Mucosa of gallbladder (tissue), 1 donor: Measurements from ENCODE around the gene PIGN. TPM values are rescaled to one million over a fixed set of nuclear protein-coding genes. Genes with fewer than 3 reads are reported as not detected.

Experiments used
- DNase-seq: peaks from one replicate; pipeline ENCODE4 v3.0.0-alpha.2; 2020; ENCODE audit warnings: low spot score
- total RNA-seq: library from RNA; stranded (reverse); gene quantifications from one replicate; pipeline ENCODE4 v1.2.1, GENCODE V29; 2021
- donor health status: DM: no; HTN: no; CAD: no.

The PIGN gene
- total RNA-seq, 1 donor from 2014 or later, result 24.2 TPM

- DNase-seq, result no peak
Measured at GRCh38 chr18:62107881-62108280, 79.0 kb downstream of the PIGN start.

- no peak for DNase-seq
Measured at GRCh38 chr18:62106271-62106670, 80.6 kb downstream of the PIGN start.

- no peak for DNase-seq
Measured at GRCh38 chr18:62105376-62105775, 81.5 kb downstream of the PIGN start.

DNA sequence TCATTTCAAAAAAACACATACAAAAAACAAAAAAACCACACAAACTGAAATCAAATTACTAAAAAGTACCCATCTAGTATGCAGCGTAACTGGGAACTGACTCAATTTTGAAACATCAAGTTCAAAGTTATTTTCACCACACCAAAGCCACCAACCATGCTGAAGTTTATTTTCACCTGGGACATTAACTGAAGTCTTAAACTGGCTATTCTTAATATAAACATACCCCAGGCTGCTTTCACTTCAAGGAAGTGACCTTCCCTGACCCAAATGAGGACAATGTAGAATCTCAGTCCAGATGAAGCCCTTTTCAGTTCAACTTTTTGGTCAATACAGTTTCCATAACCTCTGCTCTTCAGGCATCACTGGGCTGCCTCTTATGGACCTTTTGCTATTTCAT is 84.6 kb downstream of the PIGN start:
- no peak for DNase-seq

- no peak for DNase-seq
Measured at GRCh38 chr18:62101321-62101721, 85.5 kb downstream of the PIGN start.

DNA sequence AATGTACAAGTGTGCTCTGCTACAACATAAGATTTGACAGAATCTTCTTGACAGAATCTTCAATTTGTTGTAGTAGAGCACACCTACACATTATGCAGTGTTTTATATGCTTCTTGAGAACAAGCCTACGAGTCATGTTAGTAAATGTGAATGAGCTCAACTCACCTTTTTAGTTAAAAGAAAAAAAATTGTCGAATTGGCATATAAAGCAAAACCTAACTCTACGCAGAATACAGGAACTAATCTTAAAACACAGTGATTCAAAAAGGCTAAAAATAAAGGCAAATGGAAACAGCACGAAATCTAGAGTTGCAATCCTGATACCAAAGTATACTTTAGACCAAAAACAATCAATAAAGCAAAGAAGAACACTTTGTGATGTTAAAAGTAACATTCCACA is 87.9 kb downstream of the PIGN start:
- DNase-seq, result no peak

GRCh38 chr18:62097698-62098097 is 89.2 kb downstream of the PIGN start:
- no peak for DNase-seq

- DNase-seq, result no peak
Measured at GRCh38 chr18:62091487-62092120, 95.3 kb downstream of the PIGN start.

GRCh38 chr18:62089174-62089573 is 97.7 kb downstream of the PIGN start:
- DNase-seq, result no peak

- DNase-seq, result no peak
Measured at GRCh38 chr18:62088156-62088555, 98.7 kb downstream of the PIGN start.

- DNase-seq, result no peak
Measured at GRCh38 chr18:62085756-62086155, 101.1 kb downstream of the PIGN start.

GRCh38 chr18:62081761-62082294 is 105.0 kb downstream of the PIGN start:
- no peak for DNase-seq

DNA sequence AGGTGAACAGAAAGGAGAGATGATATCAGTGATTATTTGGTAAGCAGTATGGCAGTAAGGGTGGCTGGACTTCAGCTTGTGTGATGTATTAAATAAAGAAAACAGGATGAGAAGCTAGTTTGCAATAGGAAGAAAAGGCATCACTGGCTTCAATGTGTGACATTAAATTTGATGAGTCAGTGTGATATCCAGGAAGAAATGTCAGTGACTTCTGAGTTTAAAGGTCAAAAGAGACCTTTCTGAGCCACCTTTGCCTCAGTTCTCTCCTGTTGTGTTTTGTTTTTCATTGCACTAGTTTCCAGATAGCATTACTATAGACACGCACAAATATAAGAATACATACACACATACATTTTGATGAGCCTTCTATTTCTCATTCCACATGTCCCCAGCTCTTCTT is 105.6 kb downstream of the PIGN start:
- no peak for DNase-seq

DNA sequence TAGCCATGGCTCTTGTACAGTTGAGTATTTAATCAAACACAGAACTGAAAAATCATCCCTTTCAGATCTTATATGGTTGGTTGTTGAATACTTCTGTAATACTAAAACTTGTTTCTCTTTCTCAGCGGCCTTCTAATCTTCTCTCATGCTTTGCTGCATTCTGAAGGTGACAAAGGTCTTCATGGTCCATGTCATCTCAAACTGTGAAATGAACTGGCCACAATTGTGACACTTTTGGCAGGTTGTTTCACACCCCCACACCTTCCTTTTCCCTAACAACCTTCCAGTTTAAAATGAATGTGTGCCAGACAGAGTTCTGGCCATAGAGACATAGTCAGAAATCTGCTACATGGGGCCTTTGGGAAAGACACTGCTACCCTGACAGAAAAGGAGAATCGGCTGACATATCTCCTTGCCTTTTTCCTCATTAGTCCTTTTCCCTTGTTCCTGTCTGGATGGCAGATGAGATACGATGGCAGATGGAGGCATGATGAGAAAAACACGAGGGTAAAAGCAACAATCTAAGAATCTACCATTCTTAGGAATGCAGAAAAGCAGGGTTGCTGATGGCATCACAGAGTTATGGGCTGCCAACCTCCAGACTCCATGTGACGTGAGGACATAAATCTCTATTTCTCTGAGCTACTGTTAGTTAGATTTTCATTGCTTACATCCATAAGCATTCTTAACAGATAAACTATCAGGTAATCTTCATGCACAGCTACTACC is 106.5 kb downstream of the PIGN start:
- DNase-seq, result no peak

- DNase-seq, result peak; percentile 42
Measured at GRCh38 chr18:62073461-62074281, 113.2 kb downstream of the PIGN start.

- no peak for DNase-seq
Measured at GRCh38 chr18:62072370-62072769, 114.5 kb downstream of the PIGN start.

DNA sequence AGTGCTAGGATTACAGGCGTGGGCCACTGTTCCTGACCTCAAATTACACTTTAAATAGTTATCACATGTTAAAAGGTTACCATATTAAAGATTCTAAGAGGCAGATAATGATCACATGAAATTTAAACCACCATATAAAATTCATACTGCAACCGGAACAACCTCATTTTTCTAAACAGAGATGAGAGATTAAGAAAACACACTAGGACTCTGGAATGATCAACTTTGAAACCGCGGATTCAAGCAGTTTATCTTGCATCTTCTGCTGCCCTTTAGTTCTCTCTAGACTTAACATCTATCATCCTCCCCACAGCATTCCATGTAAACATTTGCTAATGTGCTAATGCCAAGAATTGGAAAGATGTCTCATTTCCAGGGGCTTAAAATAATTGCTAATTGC is 115.8 kb downstream of the PIGN start:
- DNase-seq, result no peak

DNA sequence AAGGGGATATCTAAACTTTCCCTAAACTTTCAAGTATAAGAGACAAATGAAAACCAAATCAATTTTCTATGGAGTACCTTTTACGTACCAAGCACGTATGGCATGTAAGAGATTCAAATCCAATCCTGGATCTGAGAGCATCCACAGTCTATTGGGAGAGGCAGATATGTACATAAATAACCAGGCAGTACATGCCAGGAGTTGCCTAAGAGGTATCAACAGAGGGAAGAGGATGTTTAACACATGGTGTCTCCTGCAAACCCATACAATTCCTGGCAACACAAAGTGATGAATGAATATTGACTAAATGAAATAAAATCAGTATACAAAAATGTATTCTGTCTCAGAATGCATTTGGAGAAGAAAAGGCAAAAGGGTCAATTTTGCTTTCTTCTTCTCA is 116.6 kb downstream of the PIGN start:
- DNase-seq, result no peak

GRCh38 chr18:62069556-62069955 is 117.3 kb downstream of the PIGN start:
- no peak for DNase-seq

- DNase-seq, result no peak
Measured at GRCh38 chr18:62066102-62066818, 120.6 kb downstream of the PIGN start.

DNA sequence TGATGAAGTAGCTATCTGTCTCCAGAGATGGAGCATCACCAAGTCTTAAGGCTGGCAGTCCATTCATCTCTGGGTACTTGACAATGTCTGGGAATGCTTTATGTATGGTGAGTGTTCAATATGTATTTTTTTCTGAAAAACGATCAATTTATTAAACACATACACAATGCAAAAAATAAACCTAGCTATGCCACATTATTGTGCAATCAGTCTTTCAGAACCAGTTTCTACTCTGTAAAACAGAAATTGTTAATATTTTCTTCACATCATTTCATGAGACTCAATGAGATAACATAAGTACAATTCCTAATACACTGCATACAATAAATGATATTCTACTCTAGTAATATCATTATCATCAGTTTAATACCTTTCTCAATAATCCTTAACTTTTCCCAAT is 122.5 kb downstream of the PIGN start:
- DNase-seq, result no peak
